ENCODE data around the gene ZNF331. TPM values are rescaled to one million over a fixed set of nuclear protein-coding genes. Genes with fewer than 3 reads are reported as not detected.

ZNF331 gene
- total and polyA plus RNA-seq, 2 of the 8 experiments (the other 6 are each of a cell fraction or from before 2014, with no cell fraction given): 30.0 to 44.1 TPM

- Histone ChIP-seq H3K27me3 (replicated peaks in 1 of 4; ENCODE audit: control insufficient read depth in 3 of 4, extremely low read depth in 1 of 4, insufficient read depth in 3 of 4, low read length in 3 of 4) (no peaks in the 10 kb centered on the region), H4K5ac (ENCODE audit: insufficient read length, low read depth, low read length) (no peak overlapping the region), H2BK20ac (ENCODE audit: low read length) (no peak overlapping the region), H3K4me1 (replicated peaks in 1 of 4; ENCODE audit: control insufficient read depth in 3 of 4, insufficient read depth in 4 of 4, low read length in 3 of 4) (no peaks in the 10 kb centered on the region), H3K27ac (ENCODE audit: low read depth, low read length) (no peak overlapping the region), H3K23me2 (ENCODE audit: low read depth, low read length) (no peaks in the 10 kb centered on the region), H4K91ac (replicated peaks; ENCODE audit: insufficient read length, low read length) (no peak overlapping the region), H2BK15ac (ENCODE audit: low read length) (no peak overlapping the region), H3K9me3 (ENCODE audit: insufficient read depth in 2 of 2, low read depth in 1 of 2, low read length in 1 of 2) (no peaks in the 10 kb centered on the region), H2AK5ac (ENCODE audit: low read depth, low read length) (no peak overlapping the region), H3K14ac (ENCODE audit: insufficient read length) (no peak overlapping the region), H3K36me3 (ENCODE audit: control insufficient read depth in 2 of 4, insufficient read depth in 4 of 4, low read length in 3 of 4) (peaks cover 2 to 24% (median 11%) of the 10 kb centered on the region in 4 experiments; a peak in 5 of 8 replicates), H3K79me2 (ENCODE audit: control insufficient read depth in 1 of 2, insufficient read depth in 2 of 2, low read length in 2 of 2) (peaks cover 0 to 4% of the 10 kb centered on the region in 2 experiments; a peak in 1 of 4 replicates), H3K23ac (ENCODE audit: insufficient read length) (no peak overlapping the region), H4K20me1 (replicated peaks in 1 of 2; ENCODE audit: control insufficient read depth in 1 of 2, insufficient read depth in 2 of 2, low read length in 2 of 2) (peaks cover 0 to 3% of the 10 kb centered on the region in 2 experiments), H3K56ac (replicated peaks; ENCODE audit: insufficient read length, low read depth, low read length) (no peak overlapping the region), H4K8ac (ENCODE audit: extremely low read depth, insufficient read depth, low read length) (no peak overlapping the region), H3K9ac (replicated peaks in 1 of 4; ENCODE audit: extremely low read depth in 1 of 4, low read depth in 3 of 4, low read length in 3 of 4) (no peak overlapping the region), H3K4me3 (ENCODE audit: extremely low read depth in 1 of 4, insufficient read depth in 2 of 4, low read depth in 3 of 4, low read length in 4 of 4) (no peak overlapping the region), H2BK5ac (ENCODE audit: low read depth, low read length) (no peak overlapping the region), H2BK120ac (replicated peaks; ENCODE audit: low read depth, low read length) (no peak overlapping the region), H3K4me2 (ENCODE audit: insufficient read depth in 1 of 2, low read depth in 2 of 2, low read length in 2 of 2) (no peak overlapping the region), H2BK12ac (ENCODE audit: low read depth, low read length) (no peak overlapping the region), H2AFZ (ENCODE audit: low read length) (no peak overlapping the region), H3K4ac (replicated peaks; ENCODE audit: insufficient read length, low read depth, low read length) (no peak overlapping the region), H3K18ac (ENCODE audit: extremely low read depth, low read length) (no peak overlapping the region), H3K79me1 (ENCODE audit: low read depth, low read length) (no peaks in the 10 kb centered on the region)
- POLR2A ChIA-PET (ENCODE audit: partially characterized antibody): no interaction called here
- CTCF ChIA-PET (ENCODE audit: partially characterized antibody): interaction anchor here (0.5 kb wide), 1 partner anchor 57 kb away, joined by 3 read pairs; no protein-coding TSS in a partner anchor
- FAIRE-seq (no peak), DNase-seq (ENCODE audit: low read depth in 1 of 2, low spot score in 2 of 2) (no peak)
- 83% methylated on average over 1 of the region's 1 CpG; no CpG with 5 or more reads in 1 of the 2 experiments for WGBS, 2 experiments (ENCODE audit: extremely low coverage in 1 of 2, insufficient coverage in 1 of 2, insufficient read length in 1 of 2, insufficient replicate concordance in 2 of 2, low coverage in 1 of 2, low lambda C conversion rate in 2 of 2, missing lambda C conversion rate in 1 of 2)
- TF ChIP-seq HDAC6 (IDR thresholded peaks at IDR 0.05; ENCODE audit: low read depth, low read length) (no peak), NANOG (IDR thresholded peaks at IDR 0.05; ENCODE audit: insufficient read depth, low read depth, low read length, poor library complexity, severe bottlenecking) (no peak), CREB1 (IDR thresholded peaks at IDR 0.05) (no peak), USF2 (IDR thresholded peaks at IDR 0.05; ENCODE audit: low read length) (no peak), SIRT6 (IDR thresholded peaks at IDR 0.05; ENCODE audit: low read length) (no peak), EGR1 (IDR thresholded peaks at IDR 0.05; ENCODE audit: borderline replicate concordance, low read depth, low read length) (no peak), GABPA (IDR thresholded peaks at IDR 0.05; ENCODE audit: borderline replicate concordance, insufficient read depth, low read length) (no peak), EZH2 (IDR thresholded peaks at IDR 0.05; ENCODE audit: low read depth, low read length, severe bottlenecking) (no peak), CTBP2 (IDR thresholded peaks at IDR 0.05; ENCODE audit: borderline replicate concordance, insufficient read depth, insufficient read length, low read length) (no peak), RXRA (IDR thresholded peaks at IDR 0.05; ENCODE audit: insufficient read depth, low read depth, low read length) (no peak), POLR2AphosphoS5 (IDR thresholded peaks at IDR 0.05; ENCODE audit: low read depth, low read length) (no peak), BRCA1 (IDR thresholded peaks at IDR 0.05; ENCODE audit: low read depth, low read length) (no peak)
These were observed 5.6 kb upstream of the ZNF331 start for GRCh38 chr19:53532362-53532761.

Data from H1 (cell line).